ENCODE results near the gene PTAFR.

DNA sequence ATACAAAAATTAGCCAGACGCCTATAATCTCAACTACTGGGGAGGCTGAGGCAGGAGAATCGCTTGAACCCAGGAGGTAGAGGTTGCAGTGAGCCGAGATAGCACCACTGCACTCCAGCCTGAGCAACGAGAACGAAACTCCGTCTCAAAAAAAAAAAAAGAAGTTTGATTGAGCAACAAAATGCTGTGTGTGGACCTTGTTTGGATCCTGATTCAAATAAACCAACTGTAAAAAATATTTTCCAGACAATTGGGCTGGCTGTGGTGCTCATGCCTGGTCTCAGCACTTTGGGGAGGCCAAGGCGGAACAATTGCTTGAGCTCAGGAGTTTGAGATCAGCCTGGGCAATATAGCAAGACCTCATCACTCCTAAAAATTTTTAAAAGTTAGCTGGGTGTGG, 16.8 kb downstream of the PTAFR start:
- TF ChIP-seq, protein P1, sequence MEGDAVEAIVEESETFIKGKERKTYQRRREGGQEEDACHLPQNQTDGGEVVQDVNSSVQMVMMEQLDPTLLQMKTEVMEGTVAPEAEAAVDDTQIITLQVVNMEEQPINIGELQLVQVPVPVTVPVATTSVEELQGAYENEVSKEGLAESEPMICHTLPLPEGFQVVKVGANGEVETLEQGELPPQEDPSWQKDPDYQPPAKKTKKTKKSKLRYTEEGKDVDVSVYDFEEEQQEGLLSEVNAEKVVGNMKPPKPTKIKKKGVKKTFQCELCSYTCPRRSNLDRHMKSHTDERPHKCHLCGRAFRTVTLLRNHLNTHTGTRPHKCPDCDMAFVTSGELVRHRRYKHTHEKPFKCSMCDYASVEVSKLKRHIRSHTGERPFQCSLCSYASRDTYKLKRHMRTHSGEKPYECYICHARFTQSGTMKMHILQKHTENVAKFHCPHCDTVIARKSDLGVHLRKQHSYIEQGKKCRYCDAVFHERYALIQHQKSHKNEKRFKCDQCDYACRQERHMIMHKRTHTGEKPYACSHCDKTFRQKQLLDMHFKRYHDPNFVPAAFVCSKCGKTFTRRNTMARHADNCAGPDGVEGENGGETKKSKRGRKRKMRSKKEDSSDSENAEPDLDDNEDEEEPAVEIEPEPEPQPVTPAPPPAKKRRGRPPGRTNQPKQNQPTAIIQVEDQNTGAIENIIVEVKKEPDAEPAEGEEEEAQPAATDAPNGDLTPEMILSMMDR (IDR thresholded peaks at IDR 0.05), result no peak
- TF ChIP-seq POLR2A (IDR thresholded peaks at IDR 0.05), result no peak
- no peak for TF ChIP-seq POLR2AphosphoS5 (IDR thresholded peaks at IDR 0.05)
